ENCODE results near the gene PLA2G4D.

The PLA2G4D gene

GRCh38 chr15:42082141-42082540, 12.2 kb downstream of the PLA2G4D start:
- ATAC-seq (ENCODE audit: low read depth): no peak
- peaks cover 15% of the 10 kb centered on the region for H3K27me3 Mint-ChIP-seq
- H3K4me1 Mint-ChIP-seq: peaks cover 5% of the 10 kb centered on the region
- H3K4me3 Mint-ChIP-seq: no peak overlapping the region
- no peaks in the 10 kb centered on the region for H3K36me3 Mint-ChIP-seq
- DNase-seq (ENCODE audit: low spot score in 2 of 2): no peak
- no peaks in the 10 kb centered on the region for H3K9me3 Mint-ChIP-seq
- H3K27ac Mint-ChIP-seq: no peak overlapping the region

- H3K27me3 Mint-ChIP-seq: peaks cover 12% of the 10 kb centered on the region
- no peak for DNase-seq (ENCODE audit: low spot score in 2 of 2)
- H3K36me3 Mint-ChIP-seq: no peaks in the 10 kb centered on the region
- ATAC-seq (ENCODE audit: low read depth): no peak
- H3K4me3 Mint-ChIP-seq: no peak overlapping the region
- H3K27ac Mint-ChIP-seq: no peak overlapping the region
- no peaks in the 10 kb centered on the region for H3K9me3 Mint-ChIP-seq
- H3K4me1 Mint-ChIP-seq: peaks cover 5% of the 10 kb centered on the region
Observed at GRCh38 chr15:42080919-42081830, 13.2 kb downstream of the PLA2G4D start.

DNA sequence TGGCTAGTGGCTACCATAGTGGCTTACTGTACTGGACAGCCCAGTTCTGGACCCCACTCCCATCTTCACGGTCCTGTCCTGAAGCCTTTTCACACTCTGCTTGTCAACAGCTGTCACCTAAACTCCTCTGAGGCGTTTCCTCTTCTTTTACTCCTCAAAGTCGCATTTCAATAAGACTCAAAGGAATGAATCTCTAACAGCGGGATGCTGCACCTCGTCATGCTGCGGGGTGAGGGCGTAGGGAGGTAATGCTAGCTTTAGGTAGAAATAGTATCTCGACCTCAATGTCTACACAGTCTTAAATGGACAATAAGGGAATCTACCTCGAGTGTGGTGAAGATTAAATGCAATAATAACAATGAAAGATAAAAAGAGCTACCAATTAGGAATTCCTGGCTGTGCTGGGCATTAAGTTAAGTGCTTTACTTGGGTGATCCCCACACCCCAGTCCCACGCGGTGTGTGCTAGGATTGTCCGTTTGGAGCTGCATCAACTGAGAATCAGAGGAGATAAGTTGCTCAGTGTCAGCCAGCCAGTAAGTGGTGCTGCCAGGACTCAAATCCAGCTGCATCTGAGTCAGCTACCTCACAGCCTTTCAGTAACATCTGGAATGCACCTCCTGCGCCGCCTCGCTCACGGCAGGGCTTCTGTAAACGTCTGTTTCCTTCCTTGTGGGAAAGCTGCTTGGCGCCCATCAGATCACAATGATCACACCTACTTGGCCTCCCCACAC, 14.0 kb downstream of the PLA2G4D start:
- Mint-ChIP-seq H3K27ac (no peak overlapping the region), H3K36me3 (no peaks in the 10 kb centered on the region), H3K9me3 (no peaks in the 10 kb centered on the region), H3K4me1 (peaks cover 5% of the 10 kb centered on the region), H3K27me3 (peaks cover 12% of the 10 kb centered on the region), H3K4me3 (no peak overlapping the region)
- ATAC-seq (ENCODE audit: low read depth) (no peak), DNase-seq (ENCODE audit: low spot score in 2 of 2) (no peak)

DNA sequence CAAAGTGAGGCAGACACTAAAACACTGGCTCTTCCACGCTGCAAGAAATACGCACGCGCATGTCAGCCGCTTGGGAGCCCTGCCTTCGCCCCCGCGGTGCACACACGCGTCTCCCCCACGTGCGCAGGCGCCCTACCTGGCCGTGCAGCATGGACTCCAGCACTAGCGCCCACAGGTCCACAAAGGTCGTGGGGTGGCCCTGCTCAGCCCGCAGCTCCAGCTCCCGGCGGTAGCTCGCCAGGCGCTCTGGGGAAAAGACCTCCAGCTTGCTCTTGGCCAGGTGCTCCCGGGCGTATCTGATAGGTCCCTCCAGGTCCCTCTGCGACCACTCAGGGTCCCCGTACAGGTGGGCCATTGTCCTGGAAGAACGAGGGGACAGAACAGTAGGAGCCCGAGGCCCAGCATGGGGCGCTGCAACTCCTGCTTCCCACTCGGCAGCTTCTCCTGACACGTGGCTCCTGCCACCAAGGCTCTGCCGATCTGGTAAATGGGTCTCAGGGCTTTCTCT, 14.9 kb downstream of the PLA2G4D start:
- no peak for ATAC-seq (ENCODE audit: low read depth)
- no peak overlapping the region for H3K27ac Mint-ChIP-seq
- DNase-seq (ENCODE audit: low spot score in 2 of 2): no peak
- peaks cover 3% of the 10 kb centered on the region for H3K4me1 Mint-ChIP-seq
- H3K27me3 Mint-ChIP-seq: peaks cover 12% of the 10 kb centered on the region
- H3K36me3 Mint-ChIP-seq: no peaks in the 10 kb centered on the region
- no peaks in the 10 kb centered on the region for H3K9me3 Mint-ChIP-seq
- no peak overlapping the region for H3K4me3 Mint-ChIP-seq

GRCh38 chr15:42078903-42079302, 15.5 kb downstream of the PLA2G4D start:
- no peaks in the 10 kb centered on the region for H3K4me1 Mint-ChIP-seq
- no peak overlapping the region for H3K27ac Mint-ChIP-seq
- no peak for ATAC-seq (ENCODE audit: low read depth)
- peaks cover 7% of the 10 kb centered on the region for H3K27me3 Mint-ChIP-seq
- no peak for DNase-seq (ENCODE audit: low spot score in 2 of 2)
- H3K4me3 Mint-ChIP-seq: no peak overlapping the region
- no peaks in the 10 kb centered on the region for H3K9me3 Mint-ChIP-seq
- H3K36me3 Mint-ChIP-seq: no peaks in the 10 kb centered on the region

GRCh38 chr15:42077689-42078088, 16.7 kb downstream of the PLA2G4D start:
- ATAC-seq (ENCODE audit: low read depth): no peak
- H3K27ac Mint-ChIP-seq: no peak overlapping the region
- no peaks in the 10 kb centered on the region for H3K9me3 Mint-ChIP-seq
- H3K4me3 Mint-ChIP-seq: no peak overlapping the region
- H3K27me3 Mint-ChIP-seq: peaks cover 7% of the 10 kb centered on the region
- no peak for DNase-seq (ENCODE audit: low spot score in 2 of 2)
- H3K4me1 Mint-ChIP-seq: no peaks in the 10 kb centered on the region
- no peaks in the 10 kb centered on the region for H3K36me3 Mint-ChIP-seq

DNA sequence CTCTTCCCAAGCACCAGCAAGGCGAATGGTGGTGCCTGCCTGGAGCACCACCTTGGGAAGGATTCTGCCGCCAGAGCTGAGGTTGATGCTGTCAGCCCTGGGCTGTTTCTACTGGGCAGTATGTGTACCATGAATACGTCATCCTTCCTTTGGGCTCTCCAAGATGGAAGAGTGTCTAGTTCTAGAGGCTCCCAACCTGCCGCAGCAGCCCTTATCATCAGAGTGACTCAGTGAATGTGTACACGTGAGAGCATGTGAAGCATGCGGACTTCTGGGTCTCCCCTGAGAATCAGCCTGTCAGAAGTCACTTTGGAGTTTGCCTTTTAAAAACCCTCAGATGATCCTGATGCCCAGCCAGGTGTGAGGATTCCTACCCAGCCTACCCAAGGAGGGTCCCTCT, 20.9 kb downstream of the PLA2G4D start:
- no peak overlapping the region for H3K4me3 Mint-ChIP-seq
- H3K27me3 Mint-ChIP-seq: peaks cover 8% of the 10 kb centered on the region
- no peaks in the 10 kb centered on the region for H3K36me3 Mint-ChIP-seq
- H3K4me1 Mint-ChIP-seq: no peaks in the 10 kb centered on the region
- ATAC-seq (ENCODE audit: low read depth) (no peak), DNase-seq (ENCODE audit: low spot score in 2 of 2) (no peak)
- no peaks in the 10 kb centered on the region for H3K9me3 Mint-ChIP-seq
- no peak overlapping the region for H3K27ac Mint-ChIP-seq

DNA sequence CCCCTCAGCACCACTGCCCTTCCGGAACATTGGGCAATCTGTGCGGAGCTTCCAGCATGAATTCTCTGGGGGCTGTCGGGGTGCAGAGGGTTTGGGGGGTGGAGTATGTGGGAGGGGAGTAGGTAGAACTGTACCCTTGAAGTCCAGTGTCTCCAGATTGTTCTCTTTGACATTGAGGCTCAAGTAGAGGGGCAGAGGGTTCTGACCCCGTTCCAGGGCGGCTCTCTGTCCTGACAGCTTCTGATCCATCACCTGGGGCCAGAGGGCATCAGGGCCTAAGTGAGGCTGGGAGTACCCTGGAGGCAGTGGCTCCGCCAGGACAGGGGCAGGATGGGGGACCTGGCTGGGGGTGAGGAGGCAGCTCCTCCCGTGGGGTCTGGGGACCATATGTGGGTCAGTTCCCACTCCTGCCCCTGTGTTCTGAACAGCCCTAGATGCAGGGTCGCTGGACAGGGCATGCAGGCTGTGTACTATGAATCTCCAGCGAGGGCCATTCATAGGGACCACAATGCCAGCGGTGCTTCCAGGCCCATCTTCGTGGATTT, 22.1 kb downstream of the PLA2G4D start:
- DNase-seq (ENCODE audit: low spot score in 2 of 2) (no peak), ATAC-seq (ENCODE audit: low read depth) (no peak)
- H3K27ac Mint-ChIP-seq: no peak overlapping the region
- no peak overlapping the region for H3K4me3 Mint-ChIP-seq
- H3K9me3 Mint-ChIP-seq: peaks cover 4% of the 10 kb centered on the region
- H3K4me1 Mint-ChIP-seq: no peaks in the 10 kb centered on the region
- peaks cover 3% of the 10 kb centered on the region for H3K36me3 Mint-ChIP-seq
- peaks cover 8% of the 10 kb centered on the region for H3K27me3 Mint-ChIP-seq

GRCh38 chr15:42071717-42072116, 22.6 kb downstream of the PLA2G4D start:
- Mint-ChIP-seq H3K27ac (no peak overlapping the region), H3K27me3 (peaks cover 10% of the 10 kb centered on the region), H3K4me1 (no peaks in the 10 kb centered on the region), H3K36me3 (peaks cover 3% of the 10 kb centered on the region), H3K9me3 (peaks cover 4% of the 10 kb centered on the region), H3K4me3 (no peak overlapping the region)
- no peak for ATAC-seq (ENCODE audit: low read depth)
- no peak for DNase-seq (ENCODE audit: low spot score in 2 of 2)

DNA sequence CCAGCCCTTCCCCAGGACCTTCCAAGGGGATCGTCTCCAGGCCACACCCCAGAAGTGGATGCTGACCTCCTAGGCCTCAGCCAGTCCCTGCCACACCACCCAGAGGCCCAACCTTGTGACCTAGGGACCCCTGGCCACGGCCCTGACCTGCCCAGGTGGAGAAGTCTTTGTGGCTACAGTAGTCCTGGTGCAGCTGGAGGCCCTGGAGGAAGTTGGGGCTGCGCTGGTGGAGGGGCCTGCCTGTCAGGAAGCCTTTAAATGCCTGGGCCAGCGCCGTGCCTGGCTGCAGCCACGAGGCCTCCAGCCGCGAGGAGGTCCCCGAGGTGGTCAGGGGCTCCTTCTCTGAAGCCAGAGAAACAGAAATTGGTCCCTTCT, 23.4 kb downstream of the PLA2G4D start:
- no peak for ATAC-seq (ENCODE audit: low read depth)

DNA sequence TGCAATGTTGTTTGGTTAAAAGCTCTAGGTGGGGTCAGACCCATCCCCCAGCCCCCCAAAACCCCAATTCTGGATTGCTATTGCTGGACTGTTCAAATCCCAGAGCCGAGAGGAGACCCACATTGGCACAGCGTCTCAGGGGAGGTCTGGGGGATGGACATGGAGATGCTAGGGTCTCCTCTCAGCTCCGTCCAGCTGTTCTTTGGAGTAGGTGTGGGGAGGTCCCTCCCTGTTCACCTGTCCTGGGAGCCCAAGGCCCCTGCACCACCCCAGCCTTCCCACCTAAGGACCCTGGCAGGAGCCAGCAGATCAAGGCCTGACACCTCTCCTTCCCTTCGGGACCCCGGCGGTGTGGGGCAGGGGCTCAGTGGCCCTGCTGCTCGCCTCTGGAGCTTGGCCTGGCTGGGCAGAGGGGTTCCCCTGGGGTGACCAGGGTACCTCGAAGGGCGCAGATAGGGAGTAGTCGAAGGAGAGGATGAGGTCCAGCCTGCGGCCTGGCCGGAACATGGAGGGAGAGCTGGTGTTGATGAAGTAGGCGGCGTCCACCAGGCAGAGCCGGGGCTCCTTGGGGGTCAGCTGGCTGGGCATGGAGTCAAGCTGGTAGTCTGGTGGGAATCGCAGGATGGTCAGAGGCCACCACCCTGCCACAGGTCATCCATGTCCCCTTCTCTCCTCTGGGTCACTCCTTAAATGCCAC, 23.9 kb downstream of the PLA2G4D start:
- H3K4me1 Mint-ChIP-seq: peaks cover 4% of the 10 kb centered on the region
- no peak for ATAC-seq (ENCODE audit: low read depth)
- peaks cover 16% of the 10 kb centered on the region for H3K27me3 Mint-ChIP-seq
- H3K36me3 Mint-ChIP-seq: peaks cover 5% of the 10 kb centered on the region
- H3K9me3 Mint-ChIP-seq: peaks cover 4% of the 10 kb centered on the region
- no peak for DNase-seq (ENCODE audit: low spot score in 2 of 2)
- no peak overlapping the region for H3K27ac Mint-ChIP-seq
- no peak overlapping the region for H3K4me3 Mint-ChIP-seq

More for the DNA sequence above, 23.4 kb downstream of the PLA2G4D start:
- no peak for DNase-seq (ENCODE audit: low spot score in 2 of 2)
- H3K9me3 Mint-ChIP-seq: peaks cover 4% of the 10 kb centered on the region
- H3K27ac Mint-ChIP-seq: no peak overlapping the region
- H3K27me3 Mint-ChIP-seq: peaks cover 16% of the 10 kb centered on the region
- no peak overlapping the region for H3K4me3 Mint-ChIP-seq
- H3K36me3 Mint-ChIP-seq: peaks cover 5% of the 10 kb centered on the region
- peaks cover 4% of the 10 kb centered on the region for H3K4me1 Mint-ChIP-seq

DNA sequence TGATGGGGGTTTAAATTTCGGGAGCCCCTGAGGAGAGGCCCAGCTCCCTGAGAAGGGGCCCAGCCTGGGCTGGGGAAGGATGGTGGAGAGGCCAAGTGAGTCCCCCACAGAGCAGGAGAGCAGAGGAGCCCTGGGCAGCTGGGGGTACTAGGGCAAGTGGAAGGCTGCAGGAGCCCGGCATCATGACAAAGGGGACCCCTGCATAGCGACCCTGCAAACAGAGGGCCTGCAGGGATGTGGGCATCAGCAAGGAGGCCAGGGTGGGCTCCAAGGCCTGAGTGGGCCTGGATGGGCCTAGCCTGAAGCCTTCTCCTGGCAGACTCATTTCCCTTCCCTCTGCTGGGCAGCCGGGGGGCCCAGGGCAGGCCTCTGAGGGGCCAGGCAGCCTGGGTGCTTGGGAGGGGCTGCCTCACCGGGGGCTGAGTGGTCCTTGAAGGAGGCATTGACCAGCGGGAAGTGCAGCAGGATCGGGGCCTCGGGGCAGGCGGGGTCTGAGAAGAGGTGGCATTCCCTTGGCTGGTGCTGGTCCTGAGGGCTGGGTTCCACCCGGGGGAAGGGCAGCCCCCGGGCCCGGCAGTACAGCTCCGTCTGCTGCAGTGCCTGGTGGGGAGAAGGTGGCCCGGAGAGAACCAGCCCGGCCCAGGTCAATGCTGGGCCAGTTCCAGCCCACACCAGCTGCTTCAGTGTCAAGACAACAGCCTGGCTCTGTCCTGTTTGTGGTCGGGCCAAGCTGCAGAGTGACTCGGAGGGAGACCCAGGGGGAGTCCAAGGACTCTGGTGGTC, 24.7 kb downstream of the PLA2G4D start:
- Mint-ChIP-seq H3K9me3 (peaks cover 4% of the 10 kb centered on the region), H3K4me1 (peaks cover 4% of the 10 kb centered on the region), H3K36me3 (peaks cover 5% of the 10 kb centered on the region), H3K27me3 (peaks cover 16% of the 10 kb centered on the region), H3K4me3 (no peak overlapping the region), H3K27ac (no peak overlapping the region)
- no peak for DNase-seq (ENCODE audit: low spot score in 2 of 2)
- no peak for ATAC-seq (ENCODE audit: low read depth)

DNA sequence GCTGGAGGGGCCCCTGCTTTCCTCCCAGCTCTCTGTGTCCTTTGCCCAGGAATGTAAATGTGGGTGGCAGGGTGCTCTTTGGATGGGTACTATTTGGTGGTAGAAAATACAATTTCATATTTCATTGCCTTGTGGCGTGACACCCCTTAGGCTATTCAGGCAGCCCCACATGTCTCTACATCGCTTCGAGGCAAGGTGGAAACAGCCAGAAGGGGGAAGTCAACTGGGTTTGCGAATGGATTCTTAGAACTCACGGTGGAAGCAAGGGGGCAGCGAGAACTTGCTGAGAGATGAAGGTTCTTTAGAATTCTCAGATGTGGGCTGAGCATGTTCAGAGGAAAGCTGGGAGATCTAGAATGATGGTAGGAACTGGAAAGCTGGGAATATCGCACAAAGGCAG, 25.3 kb downstream of the PLA2G4D start:
- no peak overlapping the region for H3K27ac Mint-ChIP-seq
- H3K4me3 Mint-ChIP-seq: no peak overlapping the region
- H3K36me3 Mint-ChIP-seq: peaks cover 5% of the 10 kb centered on the region
- DNase-seq (ENCODE audit: low spot score in 2 of 2) (no peak), ATAC-seq (ENCODE audit: low read depth) (no peak)
- H3K4me1 Mint-ChIP-seq: peaks cover 4% of the 10 kb centered on the region
- peaks cover 18% of the 10 kb centered on the region for H3K27me3 Mint-ChIP-seq
- H3K9me3 Mint-ChIP-seq: peaks cover 4% of the 10 kb centered on the region
